H9 (cell line): ENCODE measurements around the gene PTCRA. TPM values are rescaled to one million over a fixed set of nuclear protein-coding genes. Genes with fewer than 3 reads are reported as not detected.

Experiments used
- DNase-seq: peaks from one replicate; pipeline ENCODE4 v3.0.0-alpha.2; 2017
- H2AFZ ChIP-seq: one replicate; pipeline ENCODE4 v1.6.1; 2013; ENCODE audit warnings: mild to moderate bottlenecking, low read length, control low read depth, moderate library complexity
- H2AK5ac ChIP-seq: 2 replicates; pipeline ENCODE4 v1.6.1; 2013; ENCODE audit warnings: low read length, control low read depth, mixed read lengths; ENCODE audit not compliant: insufficient read length
- H2BK120ac ChIP-seq: one replicate; pipeline ENCODE4 v1.6.1; 2013; ENCODE audit warnings: low read depth, mild to moderate bottlenecking, low read length, control low read depth, inconsistent platforms; ENCODE audit not compliant: poor library complexity, severe bottlenecking
- H2BK12ac ChIP-seq: 2 replicates; pipeline ENCODE4 v1.6.1; 2013; ENCODE audit warnings: low read length, control low read depth, mixed read lengths, low read depth; ENCODE audit not compliant: insufficient read length
- H2BK15ac ChIP-seq: 2 replicates; pipeline ENCODE4 v1.6.1; 2013; ENCODE audit warnings: low read depth, low read length, control low read depth
- H2BK20ac ChIP-seq: one replicate; pipeline ENCODE4 v1.6.1; 2013; ENCODE audit warnings: low read depth, mild to moderate bottlenecking, low read length, control low read depth, inconsistent platforms; ENCODE audit not compliant: poor library complexity, severe bottlenecking
- H2BK5ac ChIP-seq: 2 replicates; pipeline ENCODE4 v1.6.1; 2013; ENCODE audit warnings: low read length, control low read depth, mixed read lengths; ENCODE audit not compliant: insufficient read length
- H3K14ac ChIP-seq: 2 replicates; pipeline ENCODE4 v1.6.1; 2013; ENCODE audit warnings: low read length, control low read depth; ENCODE audit not compliant: insufficient read depth
- H3K18ac ChIP-seq: 2 replicates; pipeline ENCODE4 v1.6.1; 2013; ENCODE audit warnings: low read depth, mild to moderate bottlenecking, mixed read lengths, low read length, control low read depth; ENCODE audit not compliant: insufficient read length
- H3K23ac ChIP-seq: 2 replicates; pipeline ENCODE4 v1.6.1; 2013; ENCODE audit warnings: low read length, control low read depth, mixed read lengths, low read depth; ENCODE audit not compliant: insufficient read length
- H3K23me2 ChIP-seq: 2 replicates; pipeline ENCODE4 v1.6.1; 2013; ENCODE audit warnings: low read depth, mild to moderate bottlenecking, mixed read lengths, low read length, control low read depth; ENCODE audit not compliant: insufficient read length, poor library complexity, severe bottlenecking
- H3K27ac ChIP-seq: 2 replicates; pipeline ENCODE4 v1.5.1; 2013; ENCODE audit warnings: low read length, control low read depth, mixed read lengths, low read depth; ENCODE audit not compliant: insufficient read length
- H3K27me3 ChIP-seq: 2 replicates; pipeline ENCODE4 v1.6.1; 2013; ENCODE audit warnings: low read length, control low read depth, inconsistent platforms; ENCODE audit not compliant: insufficient read depth
- H3K4ac ChIP-seq: 2 replicates; pipeline ENCODE4 v1.6.1; 2013; ENCODE audit warnings: low read depth, mild to moderate bottlenecking, control low read depth, inconsistent platforms, low read length, moderate library complexity
- H3K4me1 ChIP-seq: 2 replicates; pipeline ENCODE4 v1.6.1; 2013; ENCODE audit warnings: low read length, control low read depth, inconsistent platforms; ENCODE audit not compliant: insufficient read depth
- H3K4me2 ChIP-seq: 2 replicates; pipeline ENCODE4 v1.6.1; 2013; ENCODE audit warnings: low read length, control low read depth, mixed read lengths; ENCODE audit not compliant: insufficient read length, insufficient read depth
- H3K56ac ChIP-seq: 2 replicates; pipeline ENCODE4 v1.6.1; 2013; ENCODE audit warnings: low read depth, mild to moderate bottlenecking, mixed read lengths, low read length, control low read depth; ENCODE audit not compliant: insufficient read length
- H3K79me1 ChIP-seq: 2 replicates; pipeline ENCODE4 v1.6.1; 2013; ENCODE audit warnings: low read depth, mild to moderate bottlenecking, moderate library complexity, low read length, control low read depth, inconsistent platforms; ENCODE audit not compliant: insufficient read depth, poor library complexity, severe bottlenecking
- H3K79me2 ChIP-seq: 2 replicates; pipeline ENCODE4 v1.6.1; 2013; ENCODE audit warnings: low read length, control low read depth, inconsistent platforms; ENCODE audit not compliant: insufficient read depth
- H3K9ac ChIP-seq: 2 replicates; pipeline ENCODE4 v1.6.1; 2013; ENCODE audit warnings: low read length, control low read depth, mixed read lengths; ENCODE audit not compliant: insufficient read length; ENCODE audit errors: extremely low read depth
- H3K9me3 ChIP-seq: one replicate; pipeline ENCODE4 v1.6.1; 2013; ENCODE audit warnings: low read depth, low read length, inconsistent platforms; ENCODE audit not compliant: control insufficient read depth
- H3T11ph ChIP-seq: one replicate; pipeline ENCODE4 v1.6.1; 2013; ENCODE audit warnings: mild to moderate bottlenecking, low read length, control low read depth, inconsistent platforms
- H4K20me1 ChIP-seq: one replicate; pipeline ENCODE4 v1.6.1; 2013; ENCODE audit not compliant: control insufficient read depth, insufficient read length, insufficient read depth
- H4K5ac ChIP-seq: 2 replicates; pipeline ENCODE4 v1.6.1; 2013; ENCODE audit warnings: low read depth, mild to moderate bottlenecking, mixed read lengths, low read length, control low read depth; ENCODE audit not compliant: insufficient read length
- H4K8ac ChIP-seq: replicated peaks from 2 replicates; pipeline ENCODE4 v1.6.1; 2013; ENCODE audit warnings: low read length, control low read depth, mixed read lengths, low read depth; ENCODE audit not compliant: insufficient read length
- H4K91ac ChIP-seq: 2 replicates; pipeline ENCODE4 v1.6.1; 2013; ENCODE audit warnings: low read depth, mild to moderate bottlenecking, moderate library complexity, mixed read lengths, low read length, control low read depth; ENCODE audit not compliant: insufficient read length
- H3K27ac Mint-ChIP-seq, 3 experiments: 2 replicates in 2 of 3; 3 replicates in 1 of 3; pipeline ENCODE4 v1.8.0; 2020 to 2021; ENCODE audit warnings: mixed read lengths in 3 of 3, mild to moderate bottlenecking in 1 of 3, moderate library complexity in 1 of 3
- H3K27me3 Mint-ChIP-seq: 2 replicates; pipeline ENCODE4 v1.8.0; 2021; ENCODE audit warnings: low read depth, mild to moderate bottlenecking, moderate library complexity, mixed read lengths
- H3K36me3 Mint-ChIP-seq, 3 experiments: 2 replicates in 2 of 3; 3 replicates in 1 of 3; pipeline ENCODE4 v1.8.0; 2020 to 2021; ENCODE audit warnings: low read depth in 3 of 3, mixed read lengths in 3 of 3; ENCODE audit not compliant: insufficient read depth in 1 of 3
- H3K4me1 Mint-ChIP-seq, 2 experiments: 2 replicates each; pipeline ENCODE4 v1.8.0; 2020; ENCODE audit warnings: mixed read lengths in 2 of 2
- H3K4me3 Mint-ChIP-seq, 2 experiments: 2 replicates in 1 of 2; 3 replicates in 1 of 2; pipeline ENCODE4 v1.8.0; 2020 to 2021; ENCODE audit warnings: mild to moderate bottlenecking in 2 of 2, mixed read lengths in 2 of 2, moderate library complexity in 1 of 2
- H3K9me3 Mint-ChIP-seq, 2 experiments: 2 replicates in 1 of 2; 3 replicates in 1 of 2; pipeline ENCODE4 v1.8.0; 2020; ENCODE audit warnings: mild to moderate bottlenecking in 2 of 2, mixed read lengths in 2 of 2, moderate library complexity in 1 of 2
- CTCF ChIP-seq: fragments of 200-600 bp; sonication (generic); conservative IDR thresholded peaks from 3 replicates; pipeline ENCODE4 v1.8.0; 2021; ENCODE audit warnings: antibody characterized with exemption, mild to moderate bottlenecking
- WGBS: extraction: QIAGEN DNeasy Blood & Tissue Kit; methylation state at CpG from one replicate; pipeline ENCODE4 v1.1.7; 2013; ENCODE audit warnings: missing lambda C conversion rate, low lambda C conversion rate, mixed read lengths; ENCODE audit not compliant: insufficient read length; ENCODE audit errors: extremely low coverage; 5-methylcytosine and 5-hydroxymethylcytosine counted together
- total RNA-seq: library from RNA; stranded (reverse); gene quantifications from 2 replicates; pipeline ENCODE4 v1.2.1, GENCODE V29; 2021

Gene PTCRA
- total RNA-seq, 1 experiment from 2014 or later = not detected

GRCh38 chr6:42933205-42933604, 17.4 kb downstream of the PTCRA start:
- Mint-ChIP-seq H3K27ac (no peak overlapping the region), H3K27me3 (no peaks in the 10 kb centered on the region), H3K9me3 (no peaks in the 10 kb centered on the region), H3K4me1 (peaks cover 24 to 28% of the 10 kb centered on the region in 2 experiments), H3K36me3 (peaks cover 36 to 71% (median 58%) of the 10 kb centered on the region in 3 experiments), H3K4me3 (no peak overlapping the region)
- Histone ChIP-seq H3K56ac (no peak overlapping the region), H2BK15ac (no peak overlapping the region), H3K23ac (no peak overlapping the region), H3K79me1 (no peaks in the 10 kb centered on the region), H2BK120ac (no peak overlapping the region), H3K79me2 (peaks cover 2% of the 10 kb centered on the region; the same call in 1 of the 2 replicates), H2AFZ (no peak overlapping the region), H3K18ac (no peak overlapping the region), H4K8ac (no peak overlapping the region), H3K9me3 (no peaks in the 10 kb centered on the region), H2AK5ac (no peak overlapping the region), H4K91ac (no peak overlapping the region), H2BK5ac (no peak overlapping the region), H3K4me1 (no peaks in the 10 kb centered on the region; the same call in 1 of the 2 replicates), H3K4ac (no peak overlapping the region), H3K4me2 (no peak overlapping the region), H4K5ac (no peak overlapping the region), H3K23me2 (peaks cover 18% of the 10 kb centered on the region), H4K20me1 (no peaks in the 10 kb centered on the region), H3T11ph (no peak overlapping the region), H2BK20ac (no peak overlapping the region), H3K9ac (no peak overlapping the region), H3K27me3 (no peaks in the 10 kb centered on the region), H3K27ac (no peak overlapping the region), H3K14ac (no peak overlapping the region), H2BK12ac (no peak overlapping the region)
- WGBS = no CpG with 5 or more reads among the region's 3 CpGs
- TF ChIP-seq CTCF = no peak
- no peak for DNase-seq
